ENCODE measurements around the gene SDK2. TPM values are rescaled to one million over a fixed set of nuclear protein-coding genes. Genes with fewer than 3 reads are reported as not detected.

The SDK2 gene
- polyA plus RNA-seq, 2 of the 4 experiments (the other 2 are of a cell fraction) = 0.36 to 0.57 TPM

- Histone ChIP-seq H3K4me3 (no peak overlapping the region), H3K9me3 (no peaks in the 10 kb centered on the region), H3K4me2 (no peak overlapping the region), H3K4me1 (no peaks in the 10 kb centered on the region), H3K27ac (no peak overlapping the region)
- no peak for TF ChIP-seq CHD4 (IDR thresholded peaks at IDR 0.05; ENCODE audit: borderline replicate concordance)
- TF ChIP-seq RNF2 (IDR thresholded peaks at IDR 0.05; ENCODE audit: borderline replicate concordance, low read depth) = no peak
- no peak for TF ChIP-seq KDM1A (IDR thresholded peaks at IDR 0.05; ENCODE audit: low read depth)
- no peak for TF ChIP-seq NPAS2 (CRISPR knock-in tag; IDR thresholded peaks at IDR 0.05; ENCODE audit: borderline replicate concordance)
- no peak for TF ChIP-seq CBX8 (IDR thresholded peaks at IDR 0.05)
- TF ChIP-seq USF2 (IDR thresholded peaks at IDR 0.05) = no peak
- ChIA-PET POLR2A (no interaction called here), CTCF (interaction anchor here (0.6 to 1.6 kb wide), 8 partner anchors 8 to 591 kb away, joined by 3 to 7 read pairs (median 3); no protein-coding TSS in a partner anchor)
- ATAC-seq (no peak), FAIRE-seq (no peak), DNase-seq (ENCODE audit: low read depth in 1 of 2, low spot score in 1 of 2) (no peak)
- 63% methylated on average over 16 of the region's 16 CpGs for WGBS (ENCODE audit: missing lambda C conversion rate)
Measured at GRCh38 chr17:73586275-73586832, 57.9 kb downstream of the SDK2 start.

- POLR2A ChIA-PET = no interaction called here
- no peaks in the 10 kb centered on the region for H3K4me1 ChIP-seq
- WGBS (ENCODE audit: missing lambda C conversion rate) = 62% methylated on average over 5 of the region's 5 CpGs
- TF ChIP-seq CBX8 (IDR thresholded peaks at IDR 0.05) = no peak
- peak; percentile 15 to 42; a peak in 3 of 5 replicates for TF ChIP-seq RAD21 (conservative IDR thresholded peaks at IDR 0.05 in 1 of 2, IDR thresholded peaks at IDR 0.05 in 1 of 2)
- no peak for TF ChIP-seq USF2 (IDR thresholded peaks at IDR 0.05)
- peak in 1 of 2 experiments; percentile 23 for DNase-seq (ENCODE audit: low read depth in 1 of 2, low spot score in 1 of 2)
- no peak for FAIRE-seq
- peak in 1 of 2 experiments; percentile 50; a peak in 3 of 6 replicates for ATAC-seq
- CTCF ChIA-PET = interaction anchor here (0.6 to 1.7 kb wide), 5 partner anchors 11 to 426 kb away, joined by 3 to 7 read pairs (median 3); no protein-coding TSS in a partner anchor
- no peak overlapping the region for H3K27ac ChIP-seq
- H3K4me2 ChIP-seq = no peak overlapping the region
- no peak overlapping the region for H3K4me3 ChIP-seq
- no peaks in the 10 kb centered on the region for H3K9me3 ChIP-seq
Measured at GRCh38 chr17:73585583-73585982, 58.7 kb downstream of the SDK2 start.

GRCh38 chr17:73584987-73585386, 59.3 kb downstream of the SDK2 start:
- CTCF ChIA-PET = interaction anchor here (1.6 to 1.7 kb wide), 3 partner anchors 11 to 371 kb away, joined by 3 to 6 read pairs (median 5); no protein-coding TSS in a partner anchor

More at GRCh38 chr17:73584987-73585386, 59.3 kb downstream of the SDK2 start:
- TF ChIP-seq E2F6 (IDR thresholded peaks at IDR 0.05; ENCODE audit: borderline replicate concordance, low read depth) = no peak
- TF ChIP-seq KDM5A (IDR thresholded peaks at IDR 0.05) = no peak
- TF ChIP-seq HEYL (CRISPR knock-in tag; IDR thresholded peaks at IDR 0.05) = no peak
- TF ChIP-seq JUN (IDR thresholded peaks at IDR 0.05) = no peak
- no peak for TF ChIP-seq EHMT2 (IDR thresholded peaks at IDR 0.05; ENCODE audit: low read depth)
- TF ChIP-seq BCL3 (IDR thresholded peaks at IDR 0.05) = no peak
- no peak for TF ChIP-seq FOXS1 (CRISPR knock-in tag; IDR thresholded peaks at IDR 0.05)
- TF ChIP-seq RAD21 (conservative IDR thresholded peaks at IDR 0.05 in 1 of 2, IDR thresholded peaks at IDR 0.05 in 1 of 2) = no peak
- no peak for TF ChIP-seq HES2 (IDR thresholded peaks at IDR 0.05)
- TF ChIP-seq CBX8 (IDR thresholded peaks at IDR 0.05) = no peak
- no peak for TF ChIP-seq USF2 (IDR thresholded peaks at IDR 0.05)
- no peak for TF ChIP-seq BHLHE40 (IDR thresholded peaks at IDR 0.05; ENCODE audit: low read depth, low read length)
- no peak for TF ChIP-seq HMGXB4 (CRISPR knock-in tag; IDR thresholded peaks at IDR 0.05; ENCODE audit: borderline replicate concordance)
- no peak for TF ChIP-seq POLR2A (IDR thresholded peaks at IDR 0.05; ENCODE audit: low read length)
- no peak for TF ChIP-seq TFCP2L1 (CRISPR knock-in tag; IDR thresholded peaks at IDR 0.05)
- no peak for TF ChIP-seq CTCF (IDR thresholded peaks at IDR 0.05)
- WGBS (ENCODE audit: missing lambda C conversion rate) = 67% methylated on average over 5 of the region's 5 CpGs
- Histone ChIP-seq H3K4me2 (no peak overlapping the region), H3K4me3 (no peak overlapping the region), H3K9me3 (no peaks in the 10 kb centered on the region), H3K4me1 (no peaks in the 10 kb centered on the region), H3K27ac (no peak overlapping the region)
- DNase-seq (ENCODE audit: low read depth in 1 of 2, low spot score in 1 of 2) (no peak), FAIRE-seq (no peak), ATAC-seq (no peak)
- POLR2A ChIA-PET = no interaction called here

Data from A549 (cell line).